ENCODE results near the gene TCEAL6.
A peak's percentile ranks its signal among the peaks of the same experiment; 100 is the strongest.
"Not testable (repeated sequence)": the region's sequence is repeated elsewhere in the genome, so short reads cannot be mapped to it uniquely, and the experiment has no call there.

TCEAL6 gene

GRCh38 chrX:102138064-102138463 is 4.2 kb downstream of the TCEAL6 start:
- ChIA-PET POLR2A (no interaction called here), CTCF (no interaction called here)
- no peak for DNase-seq (ENCODE audit: extremely low spot score)
- no peak for TF ChIP-seq FOXA1 (IDR thresholded peaks at IDR 0.05)
- no peak for TF ChIP-seq LEF1 (IDR thresholded peaks at IDR 0.05; ENCODE audit: borderline replicate concordance)
- TF ChIP-seq ZNF384 (IDR thresholded peaks at IDR 0.05) = no peak
- no peak for TF ChIP-seq ELF4 (IDR thresholded peaks at IDR 0.05)
- TF ChIP-seq TARDBP (IDR thresholded peaks at IDR 0.05) = no peak
- TF ChIP-seq SUZ12 (IDR thresholded peaks at IDR 0.05) = no peak
- TF ChIP-seq FOXM1 (IDR thresholded peaks at IDR 0.05; ENCODE audit: borderline replicate concordance) = no peak
- no peak for TF ChIP-seq SP1 (IDR thresholded peaks at IDR 0.05)
- no peak for TF ChIP-seq FOXK2 (IDR thresholded peaks at IDR 0.05)

- TF ChIP-seq CTBP1 (IDR thresholded peaks at IDR 0.05; ENCODE audit: borderline replicate concordance) (no peak), LEF1 (IDR thresholded peaks at IDR 0.05; ENCODE audit: borderline replicate concordance) (no peak)
- TF ChIP-seq, protein P1, sequence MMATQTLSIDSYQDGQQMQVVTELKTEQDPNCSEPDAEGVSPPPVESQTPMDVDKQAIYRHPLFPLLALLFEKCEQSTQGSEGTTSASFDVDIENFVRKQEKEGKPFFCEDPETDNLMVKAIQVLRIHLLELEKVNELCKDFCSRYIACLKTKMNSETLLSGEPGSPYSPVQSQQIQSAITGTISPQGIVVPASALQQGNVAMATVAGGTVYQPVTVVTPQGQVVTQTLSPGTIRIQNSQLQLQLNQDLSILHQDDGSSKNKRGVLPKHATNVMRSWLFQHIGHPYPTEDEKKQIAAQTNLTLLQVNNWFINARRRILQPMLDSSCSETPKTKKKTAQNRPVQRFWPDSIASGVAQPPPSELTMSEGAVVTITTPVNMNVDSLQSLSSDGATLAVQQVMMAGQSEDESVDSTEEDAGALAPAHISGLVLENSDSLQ (IDR thresholded peaks at IDR 0.05) = peak; percentile 41; the same call in 1 of the 2 replicates
- POLR2A ChIA-PET = no interaction called here
- DNase-seq (ENCODE audit: extremely low spot score) = peak; percentile 31
- CTCF ChIA-PET = interaction anchor here (1.8 kb wide), 1 partner anchor 10 kb away, joined by 5 read pairs; no protein-coding TSS in a partner anchor
These were observed 12.8 kb downstream of the TCEAL6 start for GRCh38 chrX:102129473-102129872.

DNA sequence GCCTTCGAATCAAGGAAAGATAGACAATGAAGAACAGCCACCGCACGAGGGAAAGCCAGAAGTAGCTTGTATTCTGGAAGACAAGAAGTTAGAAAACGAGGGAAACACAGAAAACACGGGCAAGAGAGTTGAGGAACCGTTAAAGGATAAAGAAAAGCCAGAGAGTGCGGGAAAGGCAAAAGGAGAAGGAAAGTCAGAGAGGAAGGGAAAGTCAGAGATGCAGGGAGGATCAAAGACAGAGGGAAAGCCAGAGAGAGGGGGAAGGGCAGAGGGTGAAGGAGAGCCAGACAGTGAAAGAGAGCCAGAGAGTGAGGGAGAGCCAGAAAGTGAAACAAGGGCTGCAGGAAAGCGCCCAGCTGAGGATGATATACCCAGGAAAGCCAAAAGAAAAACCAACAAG is 15.4 kb downstream of the TCEAL6 start:
- no peak for DNase-seq (ENCODE audit: extremely low spot score)
- no peak for TF ChIP-seq FOXA1 (IDR thresholded peaks at IDR 0.05)
- TF ChIP-seq FOXM1 (IDR thresholded peaks at IDR 0.05; ENCODE audit: borderline replicate concordance) = no peak
- no peak for TF ChIP-seq SUZ12 (IDR thresholded peaks at IDR 0.05)
- TF ChIP-seq ELF4 (IDR thresholded peaks at IDR 0.05) = no peak
- no peak for TF ChIP-seq SP1 (IDR thresholded peaks at IDR 0.05)
- TF ChIP-seq, protein P1 (IDR thresholded peaks at IDR 0.05) = no peak
- no peak for TF ChIP-seq ZNF384 (IDR thresholded peaks at IDR 0.05)
- no peak for TF ChIP-seq CTBP1 (IDR thresholded peaks at IDR 0.05; ENCODE audit: borderline replicate concordance)
- no peak for TF ChIP-seq FOXK2 (IDR thresholded peaks at IDR 0.05)
- no peak for TF ChIP-seq ARNT (IDR thresholded peaks at IDR 0.05)
- no peak for TF ChIP-seq L3MBTL2 (conservative IDR thresholded peaks at IDR 0.05)
- CTCF ChIA-PET = no interaction called here
- POLR2A ChIA-PET = no interaction called here

GRCh38 chrX:102126080-102126818 is 16.0 kb downstream of the TCEAL6 start:
- POLR2A ChIA-PET; CTCF ChIA-PET; DNase-seq (ENCODE audit: extremely low spot score): not testable (repeated sequence)

DNA sequence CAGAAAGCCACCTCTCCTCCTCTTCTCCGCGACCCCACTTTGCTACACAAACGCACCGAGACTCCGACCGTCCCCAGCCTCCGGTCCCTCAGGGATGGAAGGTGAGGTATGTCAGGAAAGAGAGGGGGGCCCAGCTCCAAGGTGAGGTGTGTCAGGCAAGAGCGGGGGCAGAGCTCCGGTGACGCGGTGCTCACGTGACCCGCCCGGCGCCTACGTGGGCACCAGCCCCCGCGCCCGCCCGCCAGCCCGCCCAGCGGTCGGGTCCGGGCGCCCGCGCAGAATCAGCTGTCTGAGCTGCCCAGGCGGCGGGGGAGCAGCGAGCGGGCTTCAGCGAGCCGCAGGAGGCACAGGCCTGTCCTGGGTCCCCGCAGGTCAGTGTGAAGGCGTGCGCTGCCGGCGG is 16.8 kb downstream of the TCEAL6 start, which contains the start of gene TCEAL2:
TSS of gene TCEAL2 (plus strand) at position 244 of the 400 bp plus-strand sequence. CDS start 1,152 bp downstream, outside the sequence.
- CTCF ChIA-PET; POLR2A ChIA-PET; DNase-seq (ENCODE audit: extremely low spot score): not testable (repeated sequence)

GRCh38 chrX:102125014-102125413 is 17.3 kb downstream of the TCEAL6 start:
- POLR2A ChIA-PET; DNase-seq (ENCODE audit: extremely low spot score); CTCF ChIA-PET: not testable (repeated sequence)

- TF ChIP-seq ELF4 (IDR thresholded peaks at IDR 0.05) = no peak
- TF ChIP-seq FOXA1 (IDR thresholded peaks at IDR 0.05) = no peak
- TF ChIP-seq TARDBP (IDR thresholded peaks at IDR 0.05) = no peak
- TF ChIP-seq HDGF (IDR thresholded peaks at IDR 0.05; ENCODE audit: borderline replicate concordance) = no peak
- no peak for TF ChIP-seq ZNF384 (IDR thresholded peaks at IDR 0.05)
- TF ChIP-seq CTBP1 (IDR thresholded peaks at IDR 0.05; ENCODE audit: borderline replicate concordance) = no peak
- TF ChIP-seq L3MBTL2 (conservative IDR thresholded peaks at IDR 0.05) = no peak
- no peak for TF ChIP-seq FOXM1 (IDR thresholded peaks at IDR 0.05; ENCODE audit: borderline replicate concordance)
- TF ChIP-seq LEF1 (IDR thresholded peaks at IDR 0.05; ENCODE audit: borderline replicate concordance) = no peak
- POLR2A ChIA-PET = no interaction called here
- CTCF ChIA-PET = no interaction called here
- no peak for DNase-seq (ENCODE audit: extremely low spot score)
These were observed 26.5 kb downstream of the TCEAL6 start for GRCh38 chrX:102115748-102116147.

DNA sequence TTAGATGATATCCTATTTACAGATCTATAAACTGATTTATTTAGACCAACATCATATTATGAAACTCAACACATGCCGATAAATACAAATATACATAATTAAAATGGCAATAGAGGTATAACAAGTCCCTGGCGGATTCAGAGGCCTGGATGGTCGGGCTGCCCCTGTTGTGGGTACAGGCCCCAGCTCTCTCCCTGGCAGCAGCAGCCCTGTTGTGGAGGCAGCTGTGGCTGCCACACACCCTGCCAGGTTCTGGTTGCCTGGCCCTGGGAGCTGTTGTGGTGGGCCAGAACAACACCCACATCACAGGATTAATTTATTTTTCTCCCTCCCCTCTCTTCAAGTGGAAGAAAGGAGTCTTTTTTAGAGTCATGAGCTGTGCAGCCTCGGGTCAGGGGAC is 28.9 kb downstream of the TCEAL6 start:
- ChIA-PET CTCF (no interaction called here), POLR2A (no interaction called here)
- no peak for TF ChIP-seq NFRKB (IDR thresholded peaks at IDR 0.05)
- TF ChIP-seq L3MBTL2 (conservative IDR thresholded peaks at IDR 0.05) = no peak
- TF ChIP-seq FOXM1 (IDR thresholded peaks at IDR 0.05; ENCODE audit: borderline replicate concordance) = no peak
- TF ChIP-seq LEF1 (IDR thresholded peaks at IDR 0.05; ENCODE audit: borderline replicate concordance) = no peak
- TF ChIP-seq FOXK2 (IDR thresholded peaks at IDR 0.05) = no peak
- no peak for TF ChIP-seq CTBP1 (IDR thresholded peaks at IDR 0.05; ENCODE audit: borderline replicate concordance)
- no peak for TF ChIP-seq SUZ12 (IDR thresholded peaks at IDR 0.05)
- no peak for TF ChIP-seq FOXA1 (IDR thresholded peaks at IDR 0.05)
- TF ChIP-seq ZNF384 (IDR thresholded peaks at IDR 0.05) = no peak
- TF ChIP-seq ARNT (IDR thresholded peaks at IDR 0.05) = no peak
- DNase-seq (ENCODE audit: extremely low spot score) = no peak

Measured in HEK293T (cell line).